Measurements from ENCODE around the gene TPP1. TPM values are rescaled to one million over a fixed set of nuclear protein-coding genes. Genes with fewer than 3 reads are reported as not detected.

The TPP1 gene
- total and polyA plus RNA-seq, 10 of the 15 experiments (the other 5 are each of a cell fraction or from before 2014, with no cell fraction given): 7.5 to 64.6 (median 38.3) TPM

DNA sequence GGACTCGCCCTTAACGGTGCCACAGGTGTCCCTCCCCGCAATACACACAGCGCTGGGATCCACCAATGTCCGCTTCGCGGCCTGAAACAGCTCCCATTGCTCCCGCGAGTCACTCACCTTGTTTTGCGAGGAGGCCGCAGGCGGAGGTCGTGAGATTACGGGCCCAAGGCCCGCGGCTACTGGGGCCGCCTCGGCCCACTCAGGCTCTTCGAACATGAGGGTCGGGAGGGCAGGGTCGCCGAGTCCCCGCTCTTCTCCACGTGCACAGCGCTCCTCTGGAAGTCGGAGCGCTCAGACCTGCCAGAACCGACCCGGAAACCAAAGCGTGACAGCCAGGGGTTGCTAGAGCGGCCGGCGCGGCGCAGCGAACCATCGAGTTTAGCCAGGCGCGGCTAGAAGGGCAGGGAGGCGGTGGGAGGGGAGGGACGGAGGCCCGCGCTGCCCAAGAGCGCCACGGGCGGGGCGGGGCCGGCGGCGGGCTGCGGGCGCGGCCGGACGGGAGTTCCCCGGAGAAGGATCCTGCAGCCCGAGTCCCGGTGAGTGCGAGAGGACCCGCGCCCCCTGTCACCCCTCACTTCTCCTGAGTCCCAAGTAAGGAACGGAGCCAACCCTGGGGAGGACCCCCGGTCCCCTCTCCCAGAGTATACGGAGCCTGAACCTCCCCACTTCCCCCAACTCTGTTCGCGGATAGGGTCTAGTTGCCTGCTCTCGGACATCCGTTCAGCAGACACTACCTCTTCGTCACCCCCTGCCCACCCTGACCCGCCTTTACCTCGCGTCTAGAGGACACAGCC, 15.7 kb downstream of the TPP1 start, which contains the start of the genes ILK and RRP8 (continued):
- TF ChIP-seq ZNF592 (IDR thresholded peaks at IDR 0.05): no peak
- peak; percentile 46 for TF ChIP-seq E4F1 (IDR thresholded peaks at IDR 0.05; ENCODE audit: borderline replicate concordance, partially characterized antibody)
- peak; percentile 94 for TF ChIP-seq POLR2A (IDR thresholded peaks at IDR 0.05; ENCODE audit: low read depth, low read length)
- TF ChIP-seq ZZZ3 (IDR thresholded peaks at IDR 0.05; ENCODE audit: control insufficient read depth, insufficient read length, low read depth): no peak
- TF ChIP-seq, protein P1, sequence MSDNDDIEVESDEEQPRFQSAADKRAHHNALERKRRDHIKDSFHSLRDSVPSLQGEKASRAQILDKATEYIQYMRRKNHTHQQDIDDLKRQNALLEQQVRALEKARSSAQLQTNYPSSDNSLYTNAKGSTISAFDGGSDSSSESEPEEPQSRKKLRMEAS (IDR thresholded peaks at IDR 0.05; ENCODE audit: low read depth, low read length): peak; percentile 93
- TF ChIP-seq, protein P2, sequence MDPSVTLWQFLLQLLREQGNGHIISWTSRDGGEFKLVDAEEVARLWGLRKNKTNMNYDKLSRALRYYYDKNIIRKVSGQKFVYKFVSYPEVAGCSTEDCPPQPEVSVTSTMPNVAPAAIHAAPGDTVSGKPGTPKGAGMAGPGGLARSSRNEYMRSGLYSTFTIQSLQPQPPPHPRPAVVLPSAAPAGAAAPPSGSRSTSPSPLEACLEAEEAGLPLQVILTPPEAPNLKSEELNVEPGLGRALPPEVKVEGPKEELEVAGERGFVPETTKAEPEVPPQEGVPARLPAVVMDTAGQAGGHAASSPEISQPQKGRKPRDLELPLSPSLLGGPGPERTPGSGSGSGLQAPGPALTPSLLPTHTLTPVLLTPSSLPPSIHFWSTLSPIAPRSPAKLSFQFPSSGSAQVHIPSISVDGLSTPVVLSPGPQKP (IDR thresholded peaks at IDR 0.05; ENCODE audit: low read depth, low read length): peak; percentile 59; the same call in 1 of the 2 replicates
- peak; percentile 29 for TF ChIP-seq PBX3 (IDR thresholded peaks at IDR 0.05; ENCODE audit: insufficient replicate concordance, low read depth, low read length)
- no peak for TF ChIP-seq CHD4 (IDR thresholded peaks at IDR 0.05)
- no peak for TF ChIP-seq FOS (IDR thresholded peaks at IDR 0.05; ENCODE audit: borderline replicate concordance, extremely low read depth, insufficient read length)
- TF ChIP-seq, protein P3, sequence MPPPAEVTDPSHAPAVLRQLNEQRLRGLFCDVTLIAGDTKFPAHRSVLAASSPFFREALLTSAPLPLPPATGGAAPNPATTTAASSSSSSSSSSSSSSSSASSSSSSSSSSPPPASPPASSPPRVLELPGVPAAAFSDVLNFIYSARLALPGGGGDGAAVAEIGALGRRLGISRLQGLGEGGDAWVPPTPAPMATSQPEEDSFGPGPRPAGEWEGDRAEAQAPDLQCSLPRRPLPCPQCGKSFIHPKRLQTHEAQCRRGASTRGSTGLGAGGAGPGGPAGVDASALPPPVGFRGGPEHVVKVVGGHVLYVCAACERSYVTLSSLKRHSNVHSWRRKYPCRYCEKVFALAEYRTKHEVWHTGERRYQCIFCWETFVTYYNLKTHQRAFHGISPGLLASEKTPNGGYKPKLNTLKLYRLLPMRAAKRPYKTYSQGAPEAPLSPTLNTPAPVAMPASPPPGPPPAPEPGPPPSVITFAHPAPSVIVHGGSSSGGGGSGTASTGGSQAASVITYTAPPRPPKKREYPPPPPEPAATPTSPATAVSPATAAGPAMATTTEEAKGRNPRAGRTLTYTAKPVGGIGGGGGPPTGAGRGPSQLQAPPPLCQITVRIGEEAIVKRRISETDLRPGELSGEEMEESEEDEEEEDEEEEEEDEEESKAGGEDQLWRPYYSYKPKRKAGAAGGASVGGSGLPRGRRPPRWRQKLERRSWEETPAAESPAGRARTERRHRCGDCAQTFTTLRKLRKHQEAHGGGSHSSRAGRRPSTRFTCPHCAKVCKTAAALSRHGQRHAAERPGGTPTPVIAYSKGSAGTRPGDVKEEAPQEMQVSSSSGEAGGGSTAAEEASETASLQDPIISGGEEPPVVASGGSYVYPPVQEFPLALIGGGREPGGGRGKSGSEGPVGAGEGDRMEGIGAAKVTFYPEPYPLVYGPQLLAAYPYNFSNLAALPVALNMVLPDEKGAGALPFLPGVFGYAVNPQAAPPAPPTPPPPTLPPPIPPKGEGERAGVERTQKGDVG (CRISPR knock-in tag; IDR thresholded peaks at IDR 0.05): no peak
- peak; percentile 77 for TF ChIP-seq HCFC1 (IDR thresholded peaks at IDR 0.05; ENCODE audit: low read length)
- TF ChIP-seq CTCF (IDR thresholded peaks at IDR 0.05 in 2 of 3, conservative IDR thresholded peaks at IDR 0.05 in 1 of 3; ENCODE audit: control insufficient read depth in 2 of 3, extremely low read depth in 1 of 3, insufficient read depth in 1 of 3, low read depth in 3 of 3, low read length in 3 of 3): peak in 1 of 3 experiments; percentile 1; a peak in 1 of 6 replicates
- no peak for TF ChIP-seq EED (IDR thresholded peaks at IDR 0.05; ENCODE audit: low read depth)

Data from GM12878 (cell line).